Measurements from ENCODE around the gene HSPA1A.
A peak's percentile ranks its signal among the peaks of the same experiment; 100 is the strongest.
"Not testable (repeated sequence)": the region's sequence is repeated elsewhere in the genome, so short reads cannot be mapped to it uniquely, and the experiment has no call there.

Gene HSPA1A

GRCh38 chr6:31794294-31794865 lies 21.0 kb upstream of the HSPA1A start:
- DNase-seq (ENCODE audit: extremely low read depth, low read depth), result no peak
- TF ChIP-seq CTCF (IDR thresholded peaks at IDR 0.05; ENCODE audit: low read depth, low read length), result no peak

- no peak for TF ChIP-seq CTCF (IDR thresholded peaks at IDR 0.05; ENCODE audit: low read depth, low read length)
- no peak for DNase-seq (ENCODE audit: extremely low read depth, low read depth)
These were observed 20.3 kb upstream of the HSPA1A start for GRCh38 chr6:31794866-31795615.

- peak; percentile 82 for DNase-seq (ENCODE audit: extremely low read depth, low read depth)
- peak; percentile 73 for TF ChIP-seq CTCF (IDR thresholded peaks at IDR 0.05; ENCODE audit: low read depth, low read length)
These were observed 19.6 kb upstream of the HSPA1A start, which contains the start of gene VARS1 for GRCh38 chr6:31795616-31796298. TSS of gene VARS1 (minus strand) at chr6:31795752. CDS start at chr6:31795217, 535 bp downstream.

GRCh38 chr6:31796993-31797385 lies 18.4 kb upstream of the HSPA1A start:
- TF ChIP-seq CTCF (IDR thresholded peaks at IDR 0.05; ENCODE audit: low read depth, low read length), result no peak
- no peak for DNase-seq (ENCODE audit: extremely low read depth, low read depth)

GRCh38 chr6:31797588-31797987 lies 17.8 kb upstream of the HSPA1A start:
- TF ChIP-seq CTCF (IDR thresholded peaks at IDR 0.05; ENCODE audit: low read depth, low read length), result no peak
- DNase-seq (ENCODE audit: extremely low read depth, low read depth), result no peak

- no peak for DNase-seq (ENCODE audit: extremely low read depth, low read depth)
- TF ChIP-seq CTCF (IDR thresholded peaks at IDR 0.05; ENCODE audit: low read depth, low read length), result no peak
These were observed 15.6 kb upstream of the HSPA1A start for GRCh38 chr6:31799781-31800180.

GRCh38 chr6:31801031-31801927 lies 14.1 kb upstream of the HSPA1A start:
- not testable (repeated sequence) for DNase-seq (ENCODE audit: extremely low read depth, low read depth)

Measured in AG09319 (cell line).